Astrocyte of the spinal cord (primary cell): ENCODE measurements around the gene RAB37.

Experiments
- DNase-seq: peaks from one replicate; pipeline ENCODE4 v3.0.0; 2011; ENCODE audit warnings: low read depth, low spot score
- H3K4me3 ChIP-seq: 2 replicates; pipeline ENCODE4 v1.5.1; 2011; ENCODE audit warnings: low read depth, mild to moderate bottlenecking, low read length, moderate library complexity
- CTCF ChIP-seq: IDR thresholded peaks from 2 replicates; pipeline ENCODE4 v1.5.1; 2012; ENCODE audit warnings: low read depth, mild to moderate bottlenecking, low read length, inconsistent platforms
- in situ Hi-C: cut with HindIII; loops from 2 replicates; pipeline ENCODE4 v1.10.0; 2017; ENCODE audit warnings: low sequenced_read_pairs

The RAB37 gene

GRCh38 chr17:74757931-74758847 lies 21.1 kb downstream of the RAB37 start:
- no peak for TF ChIP-seq CTCF
- DNase-seq, result peak; percentile 33
- H3K4me3 ChIP-seq, result no peak overlapping the region
- in situ Hi-C loops, result no loop called here

GRCh38 chr17:74758848-74759168 lies 21.8 kb downstream of the RAB37 start:
- DNase-seq, result peak; percentile 40
- in situ Hi-C loops, result no loop called here
- no peak for TF ChIP-seq CTCF
- H3K4me3 ChIP-seq, result no peak overlapping the region

- no peak overlapping the region for H3K4me3 ChIP-seq
- DNase-seq, result no peak
- in situ Hi-C loops, result no loop called here
- no peak for TF ChIP-seq CTCF
These were observed 22.3 kb downstream of the RAB37 start for GRCh38 chr17:74759243-74759801.

GRCh38 chr17:74759941-74760340 lies 22.9 kb downstream of the RAB37 start:
- DNase-seq, result no peak
- in situ Hi-C loops, result no loop called here
- H3K4me3 ChIP-seq, result no peak overlapping the region
- TF ChIP-seq CTCF, result no peak

GRCh38 chr17:74760404-74761105 lies 23.5 kb downstream of the RAB37 start:
- in situ Hi-C loops, result no loop called here
- no peak overlapping the region for H3K4me3 ChIP-seq
- TF ChIP-seq CTCF, result no peak
- peak; percentile 17 for DNase-seq

- no peak overlapping the region for H3K4me3 ChIP-seq
- no peak for TF ChIP-seq CTCF
- DNase-seq, result no peak
- in situ Hi-C loops, result no loop called here
These were observed 24.4 kb downstream of the RAB37 start for GRCh38 chr17:74761419-74761818.
